GM04503 (cell line): ENCODE measurements around the gene CYSLTR2.

Source experiments
- DNase-seq: peaks from one replicate; pipeline ENCODE4 v3.0.0-alpha.2; 2012; ENCODE audit warnings: low read depth

The CYSLTR2 gene, protein sequence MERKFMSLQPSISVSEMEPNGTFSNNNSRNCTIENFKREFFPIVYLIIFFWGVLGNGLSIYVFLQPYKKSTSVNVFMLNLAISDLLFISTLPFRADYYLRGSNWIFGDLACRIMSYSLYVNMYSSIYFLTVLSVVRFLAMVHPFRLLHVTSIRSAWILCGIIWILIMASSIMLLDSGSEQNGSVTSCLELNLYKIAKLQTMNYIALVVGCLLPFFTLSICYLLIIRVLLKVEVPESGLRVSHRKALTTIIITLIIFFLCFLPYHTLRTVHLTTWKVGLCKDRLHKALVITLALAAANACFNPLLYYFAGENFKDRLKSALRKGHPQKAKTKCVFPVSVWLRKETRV

DNA sequence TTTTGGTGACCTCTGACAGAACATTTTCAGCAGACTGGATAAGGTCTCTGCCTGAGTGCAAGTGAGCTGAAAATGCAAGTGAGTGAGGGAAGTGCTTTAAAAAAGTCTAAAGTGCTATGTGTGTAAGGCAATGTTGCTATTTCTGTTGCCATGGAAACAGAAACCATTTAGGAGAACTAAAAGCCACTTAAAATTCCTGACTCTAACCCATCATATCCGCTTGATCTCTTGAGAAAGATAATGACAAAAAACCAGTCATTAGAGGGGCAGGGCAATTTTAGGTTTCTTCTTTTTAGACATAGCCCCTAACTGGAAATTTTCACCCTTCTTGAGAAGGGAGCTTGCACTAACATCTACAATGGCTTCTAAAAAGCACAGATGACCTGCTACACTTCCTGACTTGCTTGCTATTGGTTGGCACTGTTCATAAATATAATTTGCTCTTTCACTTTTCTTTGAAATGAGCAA lies at the start of gene CYSLTR2:
CYSLTR2 (plus strand) TSS at position 458 of the 468 bp plus-strand sequence. CDS start 52,889 bp downstream, outside the sequence.
- DNase-seq, result no peak

DNA sequence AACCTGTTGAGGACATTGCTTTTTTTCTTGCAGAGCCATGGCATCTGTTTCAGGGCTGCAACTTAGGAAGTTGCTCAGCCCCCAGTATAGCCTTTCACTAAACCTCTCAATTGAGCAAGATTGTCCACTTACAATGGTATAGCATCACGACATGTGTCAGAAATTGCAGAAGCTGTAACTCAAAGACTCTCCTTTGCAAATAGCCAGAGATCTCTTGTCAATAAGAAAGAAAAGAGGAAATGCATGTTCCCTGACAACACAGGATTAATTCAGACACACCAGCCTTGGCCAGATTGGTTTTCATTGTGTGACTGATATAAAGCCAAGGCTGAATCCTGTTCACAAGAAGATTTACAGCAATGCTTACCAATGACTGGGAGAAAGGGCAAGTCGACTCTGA lies 38.7 kb upstream of the CYSLTR2 start:
- no peak for DNase-seq

DNA sequence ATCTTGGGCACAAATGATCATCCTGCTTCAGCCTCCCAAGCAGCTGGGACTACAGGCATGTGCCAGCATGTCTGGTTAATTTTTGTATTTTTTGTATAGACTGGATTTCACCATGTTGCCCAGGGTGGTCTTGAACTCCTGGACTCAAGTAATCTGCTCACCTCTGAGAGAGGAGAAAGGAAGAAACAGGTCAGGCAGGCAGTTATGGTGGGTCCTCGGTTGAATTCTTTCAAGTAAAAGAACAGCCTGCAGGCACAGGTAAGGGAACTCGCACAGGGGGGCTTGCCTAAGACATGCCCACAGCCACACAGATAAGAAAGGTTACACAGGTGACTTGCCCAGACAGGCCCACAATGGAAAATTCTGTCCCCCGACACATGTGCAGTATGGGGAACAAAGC lies 34.8 kb upstream of the CYSLTR2 start:
- no peak for DNase-seq

DNA sequence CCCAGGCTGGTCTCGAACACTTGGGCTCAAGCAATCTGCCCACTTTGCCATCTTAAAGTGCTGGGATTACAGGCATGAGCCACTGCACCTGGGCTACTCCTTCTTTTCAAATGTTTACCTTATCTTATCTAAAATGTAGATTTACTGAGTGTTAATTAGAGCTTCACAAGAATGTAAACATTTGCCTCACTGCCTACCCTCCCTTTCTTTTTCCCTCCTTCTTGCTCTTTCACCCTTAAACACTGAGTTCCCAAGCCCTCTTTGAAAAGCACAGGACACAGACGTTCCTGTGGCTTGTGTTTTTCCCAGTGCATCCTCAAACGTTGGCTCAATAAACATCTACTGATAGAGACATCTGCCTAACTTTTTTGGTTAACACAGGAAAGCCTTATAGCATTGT lies 32.7 kb upstream of the CYSLTR2 start:
- DNase-seq, result no peak

DNA sequence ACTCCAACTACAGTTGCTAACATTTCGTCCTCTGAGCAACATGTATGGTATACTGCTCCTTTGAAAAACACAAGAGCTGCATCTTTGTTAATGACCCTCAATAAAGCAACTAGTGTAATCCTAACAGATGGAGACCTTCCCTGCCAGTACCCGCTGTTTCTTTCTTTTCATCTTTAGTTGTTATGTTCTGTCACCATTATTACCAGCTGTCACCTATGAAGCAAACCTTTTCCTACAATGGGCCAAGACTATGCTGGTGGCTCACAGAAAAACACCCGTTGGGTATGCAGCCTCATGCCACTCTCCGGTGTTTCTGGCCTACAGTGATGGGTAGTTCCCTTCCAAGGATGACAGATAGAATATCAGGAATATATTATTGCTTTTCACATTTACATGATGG lies 29.7 kb upstream of the CYSLTR2 start:
- no peak for DNase-seq

DNA sequence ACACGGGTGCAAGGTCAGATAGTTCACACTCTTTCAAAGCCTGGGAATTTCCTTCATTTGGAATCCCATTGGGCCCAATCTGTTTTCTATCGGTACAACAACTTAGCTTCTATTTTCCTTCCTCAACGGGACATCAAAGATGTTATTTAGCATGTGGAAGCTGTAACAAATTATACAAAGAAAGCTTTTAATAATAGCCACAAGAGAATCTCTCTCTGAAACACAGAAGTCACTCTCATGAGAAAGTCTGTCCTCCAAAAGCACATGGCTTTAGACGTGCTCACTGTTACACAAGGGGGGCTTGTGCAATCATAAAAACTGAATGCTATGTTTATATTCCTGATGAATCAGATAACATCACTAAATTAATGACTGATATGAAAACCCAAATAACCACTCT lies 28.9 kb upstream of the CYSLTR2 start:
- DNase-seq, result no peak

DNA sequence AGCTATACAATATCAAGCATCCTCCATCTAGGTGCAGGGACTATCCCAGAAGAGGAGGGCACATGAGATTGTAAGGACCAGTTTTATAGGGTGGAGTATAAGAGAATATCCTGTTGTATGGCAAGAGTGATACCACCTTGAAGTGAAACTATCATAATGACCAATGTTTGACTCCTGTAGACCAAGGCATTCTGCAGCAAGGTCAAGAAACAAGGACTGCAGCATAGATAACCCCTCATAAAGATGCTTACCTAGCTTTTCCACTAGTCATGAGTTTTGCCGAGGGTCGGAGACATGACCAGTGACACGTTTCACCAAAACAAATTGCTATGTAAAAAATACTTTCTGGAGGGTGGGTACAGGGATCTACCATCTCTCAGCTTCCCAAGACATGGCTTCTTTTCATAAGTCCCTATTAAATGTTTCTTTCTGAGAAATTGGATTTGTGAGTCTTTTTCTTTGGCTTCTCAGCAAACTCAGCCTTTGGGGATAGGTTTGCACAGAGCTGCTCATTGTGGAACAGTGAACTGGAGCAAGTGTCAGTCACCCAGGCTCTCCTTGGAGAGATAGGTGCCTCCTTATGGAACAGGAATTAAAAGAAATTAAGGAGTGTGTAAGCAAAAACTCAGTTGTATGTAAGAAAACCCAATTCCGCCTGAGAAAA lies 28.2 kb upstream of the CYSLTR2 start:
- DNase-seq, result no peak

DNA sequence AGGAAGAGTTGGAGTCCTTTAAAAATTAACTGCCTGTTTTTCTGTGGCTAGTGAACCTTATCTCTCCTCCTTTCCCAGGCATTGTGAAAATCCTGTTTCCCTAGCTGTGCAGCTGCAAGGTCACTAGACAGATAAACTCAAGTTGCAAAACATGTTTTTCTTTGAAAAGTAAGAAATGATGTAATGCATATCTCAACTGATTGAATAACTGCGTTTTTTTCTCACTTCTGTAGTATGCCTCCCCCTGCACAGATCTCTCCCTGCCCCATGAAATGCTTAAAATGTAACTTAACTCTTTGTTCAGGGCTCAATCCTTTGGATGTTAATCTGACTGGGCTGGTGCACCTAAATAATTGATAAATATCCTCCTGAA lies 27.7 kb upstream of the CYSLTR2 start:
- no peak for DNase-seq

DNA sequence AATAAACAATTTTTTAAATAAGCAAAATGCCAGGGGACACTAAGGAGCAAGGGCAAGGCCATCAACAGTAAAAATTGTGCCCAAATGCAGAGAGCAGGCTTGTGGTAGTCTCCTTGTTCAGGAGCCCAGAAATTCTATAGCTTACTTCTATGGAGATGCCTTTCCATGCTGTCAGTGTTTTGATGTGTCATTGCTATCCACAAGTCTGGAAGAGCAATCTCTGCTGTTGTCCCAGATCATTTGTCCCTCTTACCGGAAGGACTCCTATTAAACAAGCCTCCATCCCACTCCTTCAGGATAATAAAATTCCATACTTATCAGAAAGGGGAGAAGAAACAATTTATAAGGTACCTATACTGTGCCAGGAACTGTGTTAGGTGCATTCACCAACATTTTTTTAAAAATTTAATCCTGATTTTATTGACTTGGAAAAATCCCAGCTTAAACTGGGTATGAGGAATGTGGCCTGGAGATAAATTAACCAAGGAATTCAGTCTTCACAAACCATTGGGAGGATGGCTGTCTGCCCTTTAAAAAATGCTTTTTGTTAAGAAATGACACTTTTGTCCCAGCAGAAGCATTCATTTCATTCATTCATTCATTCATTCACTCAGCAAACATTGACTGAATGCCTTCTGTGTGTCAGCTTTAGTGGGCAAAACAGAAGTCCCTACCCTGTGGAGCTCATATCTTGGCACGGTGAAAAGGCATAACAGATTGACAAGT lies 26.8 kb upstream of the CYSLTR2 start:
- DNase-seq, result no peak

DNA sequence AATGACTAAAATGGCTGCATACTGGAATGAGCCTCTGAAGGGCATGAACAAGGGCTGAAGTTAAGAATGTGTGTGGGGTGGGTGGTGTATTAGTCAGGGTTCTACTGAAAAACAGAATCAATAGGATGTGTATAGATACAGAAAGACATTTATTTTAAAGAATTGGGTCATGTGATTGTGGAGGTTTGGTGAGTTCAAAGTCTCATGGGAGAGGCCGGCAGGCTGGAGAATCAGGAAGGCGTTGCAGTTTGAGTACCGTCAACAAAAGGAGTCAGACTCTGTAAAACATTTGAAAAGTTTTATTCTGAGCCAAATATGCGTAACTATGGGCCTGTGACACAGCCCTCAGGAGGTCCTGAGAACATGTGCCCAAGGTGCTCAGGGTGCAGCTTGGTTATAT lies 24.5 kb upstream of the CYSLTR2 start:
- no peak for DNase-seq

DNA sequence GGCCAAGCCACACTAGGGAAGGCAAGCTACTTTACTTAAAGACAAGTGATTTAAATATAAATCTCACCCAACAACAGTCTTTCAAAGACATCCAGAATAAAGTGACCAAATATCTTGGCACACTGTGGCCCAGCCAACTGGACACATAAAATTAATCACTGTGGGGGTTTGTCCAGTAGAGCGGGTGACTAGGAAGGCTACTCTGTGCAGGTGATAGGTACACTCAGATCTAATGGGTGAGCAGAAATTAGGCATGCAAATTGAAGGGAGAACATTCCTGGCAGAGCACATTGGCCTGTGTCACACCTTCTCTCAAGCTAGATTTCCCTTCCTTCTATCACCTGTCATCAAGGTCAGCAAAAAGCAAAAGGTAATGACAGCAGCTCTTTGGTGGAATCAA lies 23.4 kb upstream of the CYSLTR2 start:
- no peak for DNase-seq

DNA sequence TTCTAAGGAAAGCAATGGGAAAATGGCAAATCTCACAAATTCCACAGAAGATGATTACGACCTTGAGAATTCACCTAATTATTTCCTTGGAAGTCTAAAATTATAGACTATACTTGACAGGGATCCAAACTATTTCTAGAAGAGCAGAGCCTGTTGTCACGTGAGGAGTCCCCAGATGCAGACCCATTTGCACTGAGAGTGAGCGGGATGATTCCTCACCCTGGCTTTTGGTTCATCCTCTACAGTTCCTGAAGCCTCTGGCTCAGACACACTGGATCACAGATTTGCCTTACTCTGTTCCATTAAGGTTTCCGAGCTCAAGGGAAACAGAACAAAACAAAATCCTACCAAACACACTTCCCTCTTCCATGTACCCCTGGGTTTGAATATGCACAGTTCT lies 23.0 kb upstream of the CYSLTR2 start:
- DNase-seq, result no peak

DNA sequence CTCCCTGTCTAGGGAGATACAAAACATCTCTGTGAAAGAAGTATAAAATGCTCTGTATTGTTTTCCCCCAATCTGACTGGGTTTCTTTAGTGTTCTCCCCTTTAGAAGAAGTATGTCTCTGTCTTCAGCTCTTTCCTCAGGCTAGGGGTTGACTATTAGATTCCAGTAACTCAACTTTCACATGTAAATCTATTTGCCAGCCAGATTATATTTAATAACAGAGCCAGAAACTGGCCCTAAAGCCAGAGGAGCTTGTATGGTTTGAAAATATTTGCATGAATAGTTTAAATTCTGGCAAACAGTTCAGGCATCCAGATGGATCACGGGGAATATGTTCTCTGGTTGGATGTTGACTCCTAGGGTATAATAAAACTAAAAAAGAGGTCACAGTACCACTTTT lies 22.3 kb upstream of the CYSLTR2 start:
- no peak for DNase-seq

DNA sequence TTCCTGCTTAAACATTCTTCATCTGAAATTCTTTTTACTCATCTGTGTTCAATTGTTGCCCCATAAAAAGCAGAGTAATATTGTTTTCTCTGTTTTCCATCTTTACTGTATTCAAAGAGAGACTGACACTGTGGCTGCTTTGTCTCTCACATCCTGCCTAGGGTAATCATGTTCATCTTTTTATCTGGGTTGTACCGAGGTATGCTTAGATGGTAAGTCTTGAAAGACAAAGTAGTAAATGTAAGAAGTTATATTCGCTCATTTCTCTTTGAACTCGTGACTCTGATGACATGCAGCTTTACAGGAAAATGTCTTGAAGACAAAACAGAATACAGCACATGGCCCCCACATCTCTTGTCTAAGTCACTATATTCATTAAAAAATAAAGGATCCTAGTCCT lies 20.0 kb upstream of the CYSLTR2 start:
- DNase-seq, result no peak

DNA sequence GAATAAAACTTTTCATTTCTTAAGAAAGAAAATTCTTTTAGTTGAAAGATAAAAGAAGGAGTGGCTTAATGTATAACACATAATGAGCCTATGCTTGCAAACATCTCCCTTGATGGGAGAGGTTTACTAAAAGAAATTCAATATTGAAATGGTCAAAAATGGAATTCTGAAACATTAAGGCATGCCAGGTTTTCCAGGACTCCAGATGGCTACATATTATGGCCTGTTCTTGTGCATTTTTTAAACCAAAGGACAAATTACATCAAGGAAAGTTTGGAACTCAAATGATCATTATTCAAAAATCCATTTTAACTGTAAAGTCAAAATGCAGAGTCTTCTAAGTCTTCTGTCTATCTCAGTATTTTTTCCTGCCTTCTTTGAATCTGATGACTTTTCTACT lies 19.1 kb upstream of the CYSLTR2 start:
- no peak for DNase-seq

DNA sequence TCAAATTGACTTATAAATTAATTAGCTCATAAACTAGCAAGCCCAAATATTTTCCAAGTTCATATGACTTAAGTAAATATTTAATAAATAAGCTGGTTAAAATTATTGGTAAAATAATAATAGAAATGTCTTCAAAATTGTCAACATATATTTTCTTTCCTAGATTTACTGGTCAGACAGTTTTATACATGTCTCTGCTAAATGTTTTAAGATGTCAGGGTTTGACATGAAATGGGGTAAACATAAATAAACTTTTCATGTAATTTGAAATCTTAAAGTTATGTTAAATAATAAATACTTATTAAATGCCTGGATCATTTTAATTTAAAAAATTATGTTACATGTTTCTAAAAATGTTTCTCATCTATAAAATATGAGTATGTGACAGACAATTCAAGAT lies 18.3 kb upstream of the CYSLTR2 start:
- no peak for DNase-seq

DNA sequence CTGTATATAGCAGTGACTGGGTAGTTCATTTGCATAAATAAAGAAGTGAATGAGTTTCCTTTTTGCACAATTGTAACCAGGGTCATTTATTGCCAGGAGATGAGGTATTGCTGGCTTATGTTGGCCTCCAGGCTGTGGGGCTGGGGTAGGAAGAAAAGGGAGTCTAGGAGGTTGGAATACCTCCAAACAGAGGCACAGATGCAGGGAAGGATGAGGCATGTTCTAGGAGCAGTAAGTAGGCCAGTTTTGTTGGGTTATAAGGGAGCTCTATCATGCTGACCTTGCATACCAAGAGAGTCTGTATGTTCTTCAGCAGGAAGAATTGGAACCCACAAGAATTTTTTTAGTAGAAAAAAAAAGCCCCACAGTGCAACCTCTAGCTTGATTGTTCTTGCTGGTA lies 17.2 kb upstream of the CYSLTR2 start:
- no peak for DNase-seq

DNA sequence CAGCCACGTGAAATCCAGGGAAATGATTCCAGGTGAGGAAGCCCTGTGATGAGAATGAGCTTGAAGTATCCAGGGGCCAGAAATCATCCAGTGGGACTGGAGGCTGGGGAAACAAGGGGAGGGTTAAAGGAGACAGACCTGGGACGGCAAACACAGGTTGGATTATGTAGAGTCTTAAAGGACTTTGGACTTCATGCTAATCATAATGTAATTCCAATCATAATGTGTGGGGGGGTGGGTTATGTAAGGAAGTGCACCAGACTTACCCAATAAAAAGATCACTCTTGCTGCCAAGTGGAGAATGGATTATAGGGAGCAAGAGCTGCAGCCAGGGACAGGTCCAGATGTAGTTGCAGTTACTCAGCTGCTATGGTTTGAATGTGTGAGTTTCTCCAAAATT lies 16.1 kb upstream of the CYSLTR2 start:
- no peak for DNase-seq

DNA sequence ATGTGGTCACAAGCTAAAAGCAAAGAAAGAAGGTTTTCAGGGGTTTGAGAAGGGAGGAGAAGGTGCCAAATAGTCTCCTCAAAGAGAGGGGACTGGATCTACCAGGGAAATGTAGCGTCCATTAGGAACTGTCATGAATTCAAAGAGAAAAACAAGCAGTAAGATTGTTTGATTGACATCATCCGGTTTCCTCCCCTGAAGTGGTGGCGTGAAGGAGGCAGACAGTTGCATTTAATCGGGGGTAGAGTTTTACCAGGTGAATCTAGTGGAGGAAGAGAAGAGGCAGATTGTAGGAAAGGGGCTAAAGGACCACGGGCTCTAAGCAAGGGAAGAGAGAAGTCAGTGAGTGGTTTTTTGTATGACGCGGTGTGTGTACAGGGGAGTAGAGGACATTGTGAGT lies 13.0 kb upstream of the CYSLTR2 start:
- no peak for DNase-seq

DNA sequence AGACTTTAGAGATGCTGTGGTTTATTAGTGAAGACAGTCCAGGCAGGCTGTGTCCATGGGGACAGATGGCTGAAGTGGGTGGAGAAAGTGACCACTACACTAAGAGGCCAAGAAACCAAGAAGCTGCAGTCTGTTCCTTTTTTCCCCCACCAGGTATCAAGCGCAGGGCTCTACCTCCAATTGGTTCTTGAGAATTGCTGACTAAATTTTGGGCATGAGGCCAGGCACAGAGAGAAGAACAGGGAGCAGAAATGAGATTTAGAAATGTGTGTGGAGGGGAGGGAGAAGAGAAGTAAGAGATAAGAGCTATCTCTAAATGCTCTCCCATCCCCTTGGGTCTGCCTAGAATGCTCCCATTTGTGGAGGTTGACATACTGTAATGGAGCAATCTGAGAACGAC lies 12.3 kb upstream of the CYSLTR2 start:
- no peak for DNase-seq

DNA sequence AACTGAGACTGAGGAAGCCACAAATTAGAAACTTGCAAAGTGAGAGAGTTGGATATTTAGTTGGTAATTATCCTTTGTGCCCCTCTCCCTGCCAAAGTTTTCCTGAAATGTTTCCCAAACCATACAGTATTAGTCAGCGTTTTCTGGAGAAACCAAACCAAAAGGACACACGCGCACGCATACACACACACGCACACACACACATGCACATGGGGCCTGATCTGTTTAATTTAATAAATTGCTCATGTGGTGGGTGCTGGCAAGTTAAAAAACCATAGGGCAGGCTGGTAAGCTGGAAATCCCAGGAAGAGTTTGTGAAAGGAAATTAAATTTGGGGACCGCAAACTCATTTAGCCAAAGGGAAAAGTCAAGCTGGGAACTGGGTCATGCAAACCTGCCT lies 11.7 kb upstream of the CYSLTR2 start:
- no peak for DNase-seq

DNA sequence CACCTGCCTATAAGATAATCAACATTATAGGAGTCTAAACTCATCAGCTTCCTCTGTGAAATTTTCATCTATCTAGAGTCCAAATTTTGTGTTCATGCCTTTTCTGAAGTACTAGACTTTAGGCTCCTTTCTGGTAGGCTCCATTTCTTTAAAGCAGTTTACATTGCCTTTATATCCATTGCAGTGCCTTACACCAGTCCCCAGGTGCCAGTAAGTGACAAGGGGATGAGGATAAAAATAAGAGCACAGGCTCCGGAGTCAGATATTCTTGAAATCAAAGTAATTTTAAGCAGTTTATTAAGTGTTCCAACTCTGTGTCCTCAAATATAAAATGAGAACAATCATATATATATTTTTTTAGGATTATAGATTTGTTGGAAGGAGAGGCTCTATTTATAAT lies 10.6 kb upstream of the CYSLTR2 start:
- no peak for DNase-seq

DNA sequence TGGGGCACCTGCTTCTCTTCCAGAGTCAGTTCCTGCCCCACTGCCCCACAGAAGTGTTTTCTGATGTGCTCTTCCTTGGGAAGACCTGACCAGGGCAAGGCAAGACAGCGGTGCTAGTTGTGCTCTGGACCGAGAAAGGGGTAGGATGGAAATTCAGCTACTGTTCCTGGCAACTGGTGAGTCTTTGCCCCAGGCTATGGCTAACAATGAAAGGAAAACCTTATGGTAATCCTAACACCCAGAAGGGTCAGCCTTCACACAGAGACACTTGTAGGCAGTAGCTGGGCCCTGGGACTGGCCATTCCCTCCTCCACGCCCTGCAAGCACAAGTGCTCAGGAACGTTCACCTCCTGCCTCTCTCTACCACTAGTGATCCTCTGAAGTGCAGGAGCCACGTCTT lies 9.6 kb upstream of the CYSLTR2 start:
- no peak for DNase-seq
